Tibial artery (tissue), 4 donors: Measurements from ENCODE around the gene RPRD1A.
"Not testable (repeated sequence)": the region's sequence is repeated elsewhere in the genome, so short reads cannot be mapped to it uniquely, and the experiment has no call there.

ENCODE experiments used
- DNase-seq, 2 donors: peaks; one replicate each; pipeline ENCODE4 v3.0.0-alpha.2; 2019
- H3K27ac ChIP-seq, 2 donors: fragments of 200-600 bp; sonication (generic) in 1 of 2; 1 replicate in 1 of 2; 2 replicates in 1 of 2; pipeline ENCODE4 v1.5.1; 2018 to 2019; ENCODE audit warnings: mild to moderate bottlenecking in 1 of 2
- H3K27me3 ChIP-seq, 2 donors: fragments of 200-600 bp; sonication (generic) in 1 of 2; one replicate each; pipeline versions ENCODE4 v1.5.1 to v1.6.0; 2016 to 2019
- H3K36me3 ChIP-seq, 3 donors: fragments of 200-600 bp; sonication (generic) in 2 of 3; one replicate each; pipeline ENCODE4 v1.5.1; 2016 to 2019; ENCODE audit warnings: mild to moderate bottlenecking in 2 of 3
- H3K4me1 ChIP-seq, 4 donors: fragments of 200-600 bp; sonication (generic) in 2 of 4; 1 replicate in 3 of 4; 2 replicates in 1 of 4; pipeline ENCODE4 v1.5.1; 2016 to 2019
- H3K4me3 ChIP-seq, 2 donors: fragments of 200-600 bp; sonication (generic) in 1 of 2; 1 replicate in 1 of 2; 2 replicates in 1 of 2; pipeline ENCODE4 v1.5.1; 2018 to 2019; ENCODE audit warnings: mild to moderate bottlenecking in 2 of 2
- H3K9me3 ChIP-seq, 3 donors: fragments of 200-600 bp; sonication (generic) in 1 of 3; one replicate each; pipeline ENCODE4 v1.5.1; 2016 to 2019
- CTCF ChIP-seq, 2 experiments: fragments of 200-600 bp in 1 of 2; fragments of 450-650 bp in 1 of 2; IDR thresholded peaks; one replicate each; pipeline ENCODE4 v1.5.1; 2017 to 2019; ENCODE audit warnings: antibody characterized with exemption in 2 of 2, mild to moderate bottlenecking in 1 of 2, moderate library complexity in 1 of 2
- intact Hi-C: fragments of 100-400 bp; cut with DNase I; formaldehyde crosslinking; loops from one replicate; pipeline ENCODE4 v1.15.0; 2023; ENCODE audit warnings: low total_unique reads

RPRD1A gene

GRCh38 chr18:36086186-36086585 lies 18.8 kb upstream of the RPRD1A start:
- H3K36me3 ChIP-seq: no peaks in the 10 kb centered on the region
- TF ChIP-seq CTCF (IDR thresholded peaks at IDR 0.05): no peak
- H3K27ac ChIP-seq: no peak overlapping the region
- no peaks in the 10 kb centered on the region for H3K9me3 ChIP-seq
- peaks cover 0 to 5% of the 10 kb centered on the region in 2 donors for H3K27me3 ChIP-seq
- intact Hi-C loops: no loop called here
- no peak overlapping the region for H3K4me3 ChIP-seq
- no peak for DNase-seq
- H3K4me1 ChIP-seq: no peaks in the 10 kb centered on the region

- intact Hi-C loops: no loop called here
- Histone ChIP-seq H3K4me3 (no peak overlapping the region), H3K27me3 (peaks cover 0 to 5% of the 10 kb centered on the region in 2 donors), H3K9me3 (no peaks in the 10 kb centered on the region), H3K4me1 (no peaks in the 10 kb centered on the region), H3K36me3 (no peaks in the 10 kb centered on the region), H3K27ac (no peak overlapping the region)
- no peak for TF ChIP-seq CTCF (IDR thresholded peaks at IDR 0.05)
- DNase-seq: no peak
Observed at GRCh38 chr18:36085195-36085594, 17.8 kb upstream of the RPRD1A start.

GRCh38 chr18:36083729-36084128 lies 16.4 kb upstream of the RPRD1A start:
- H3K9me3 ChIP-seq: no peaks in the 10 kb centered on the region
- DNase-seq: no peak
- H3K4me1 ChIP-seq: no peaks in the 10 kb centered on the region
- H3K27ac ChIP-seq: no peak overlapping the region
- intact Hi-C loops: no loop called here
- H3K36me3 ChIP-seq: no peaks in the 10 kb centered on the region
- H3K27me3 ChIP-seq: peaks cover 0 to 5% of the 10 kb centered on the region in 2 donors
- no peak overlapping the region for H3K4me3 ChIP-seq
- no peak for TF ChIP-seq CTCF (IDR thresholded peaks at IDR 0.05)

GRCh38 chr18:36081118-36081517 lies 13.8 kb upstream of the RPRD1A start:
- H3K27me3 ChIP-seq, H3K9me3 ChIP-seq, H3K4me1 ChIP-seq, H3K4me3 ChIP-seq, H3K27ac ChIP-seq, H3K36me3 ChIP-seq, DNase-seq, intact Hi-C loops: not testable (repeated sequence)

- Histone ChIP-seq H3K4me3 (peak overlapping the region in 1 of 2 donors; percentile 16), H3K36me3 (no peaks in the 10 kb centered on the region), H3K27ac (no peak overlapping the region), H3K4me1 (no peaks in the 10 kb centered on the region), H3K9me3 (no peaks in the 10 kb centered on the region), H3K27me3 (peaks cover 0 to 2% of the 10 kb centered on the region in 2 donors)
- no peak for DNase-seq
- intact Hi-C loops: no loop called here
- TF ChIP-seq CTCF (IDR thresholded peaks at IDR 0.05): no peak
Observed at GRCh38 chr18:36078751-36079529, 11.6 kb upstream of the RPRD1A start.

- intact Hi-C loops, DNase-seq, H3K36me3 ChIP-seq, H3K27me3 ChIP-seq, H3K9me3 ChIP-seq, H3K4me3 ChIP-seq, H3K4me1 ChIP-seq, H3K27ac ChIP-seq: not testable (repeated sequence)
Observed at GRCh38 chr18:36077764-36078163, 10.4 kb upstream of the RPRD1A start.
